GM18507 (cell line): ENCODE measurements around the gene PRR20B.
"Not testable (repeated sequence)": the region's sequence is repeated elsewhere in the genome, so short reads cannot be mapped to it uniquely, and the experiment has no call there.

Experiments used
- DNase-seq: peaks from one replicate; pipeline ENCODE4 v3.0.0; 2011; ENCODE audit warnings: low read depth; ENCODE audit not compliant: insufficient read length; ENCODE audit errors: extremely low spot score
- FAIRE-seq: peaks from 2 replicates; lab custom pipeline; 2011; peaks lifted over from hg19 to GRCh38; lab: Jason Lieb, UNC

Gene PRR20B

DNA sequence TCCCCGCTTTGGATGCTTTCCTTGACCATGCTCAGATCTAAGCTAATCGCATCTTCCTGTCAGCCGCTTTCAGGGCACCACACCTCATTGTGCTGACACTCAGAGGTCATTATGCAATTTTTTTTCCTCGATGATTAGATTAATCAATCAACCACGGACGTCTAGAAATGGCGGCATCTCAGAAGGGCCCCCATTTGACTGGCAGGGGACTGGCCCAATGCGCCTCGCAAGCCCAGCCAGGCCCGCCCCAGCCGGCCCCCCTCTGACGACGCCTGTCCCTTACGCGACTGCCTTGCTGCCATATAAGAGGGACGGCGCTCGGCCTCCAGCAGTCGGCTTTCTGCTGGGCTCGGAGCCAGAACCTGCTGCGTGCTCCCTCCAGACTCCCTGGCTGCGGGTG lies at the start of gene PRR20B:
Gene PRR20B (plus strand): TSS at position 301 of the 400 bp plus-strand sequence. CDS start 387 bp downstream, outside the sequence.
- FAIRE-seq, DNase-seq: not testable (repeated sequence)

GRCh38 chr13:57114945-57115344 lies 32.3 kb upstream of the PRR20B start:
- FAIRE-seq (no peak), DNase-seq (no peak)

DNA sequence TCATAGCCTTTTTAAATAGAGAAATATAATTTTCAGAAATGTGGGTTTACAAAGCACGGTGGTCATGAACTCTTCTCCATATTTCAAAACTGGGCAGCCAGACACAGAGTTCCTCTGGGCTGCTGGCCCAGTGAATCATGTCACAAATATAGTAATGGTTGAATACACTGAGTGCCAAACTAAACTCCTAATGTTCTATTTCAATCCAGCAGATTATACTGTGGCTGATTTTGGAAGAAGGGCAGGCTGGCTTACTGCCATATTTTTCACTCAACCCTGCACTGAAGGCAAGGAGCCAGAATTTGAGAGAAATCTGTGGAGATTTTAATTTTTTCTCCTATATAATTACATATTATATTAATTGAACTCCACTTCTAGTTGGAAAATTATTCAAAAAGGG lies 23.6 kb upstream of the PRR20B start:
- no peak for FAIRE-seq
- DNase-seq = no peak

GRCh38 chr13:57128909-57129308 lies 18.4 kb upstream of the PRR20B start:
- FAIRE-seq (no peak), DNase-seq (no peak)

DNA sequence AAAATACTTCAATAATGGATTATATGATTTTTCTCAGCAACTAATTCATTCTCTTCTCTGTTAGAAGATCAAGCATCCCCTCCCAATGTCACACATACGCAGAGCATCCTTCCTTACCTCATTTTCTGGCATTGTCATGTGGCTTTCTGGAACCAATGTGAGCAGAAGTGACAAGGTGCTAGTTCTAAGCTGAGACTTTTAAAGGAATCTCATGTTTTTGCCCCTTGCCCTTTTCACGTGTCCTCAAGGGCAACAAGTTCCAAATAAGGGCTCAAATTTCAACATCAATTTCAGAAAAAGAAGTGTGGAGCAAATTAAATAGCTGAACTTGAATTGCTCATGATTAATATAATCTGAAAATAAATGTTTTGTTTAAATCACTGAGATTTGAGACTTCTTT lies 11.2 kb upstream of the PRR20B start:
- FAIRE-seq = no peak
- no peak for DNase-seq

- DNase-seq (no peak), FAIRE-seq (no peak)
Measured at GRCh38 chr13:57137585-57137984, 9.7 kb upstream of the PRR20B start.

DNA sequence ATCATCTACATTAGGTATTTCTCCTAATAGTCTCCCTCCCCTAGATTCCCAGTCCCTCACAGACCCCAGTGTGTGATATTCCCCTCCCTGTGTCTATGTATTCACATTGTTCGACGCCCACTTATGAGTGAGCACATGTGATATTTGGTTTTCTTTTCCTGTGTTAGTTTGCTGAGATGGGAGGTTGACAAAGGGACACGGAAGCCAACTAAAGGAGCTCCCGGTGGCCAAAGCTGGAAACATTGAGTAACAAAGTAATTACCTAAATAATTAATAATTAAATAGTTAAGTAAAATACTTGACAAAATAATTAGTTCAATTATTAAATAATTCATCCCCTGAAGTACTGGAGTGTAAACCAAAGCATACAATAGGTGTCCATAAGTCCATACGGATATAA lies 8.3 kb upstream of the PRR20B start:
- DNase-seq (no peak), FAIRE-seq (no peak)

DNA sequence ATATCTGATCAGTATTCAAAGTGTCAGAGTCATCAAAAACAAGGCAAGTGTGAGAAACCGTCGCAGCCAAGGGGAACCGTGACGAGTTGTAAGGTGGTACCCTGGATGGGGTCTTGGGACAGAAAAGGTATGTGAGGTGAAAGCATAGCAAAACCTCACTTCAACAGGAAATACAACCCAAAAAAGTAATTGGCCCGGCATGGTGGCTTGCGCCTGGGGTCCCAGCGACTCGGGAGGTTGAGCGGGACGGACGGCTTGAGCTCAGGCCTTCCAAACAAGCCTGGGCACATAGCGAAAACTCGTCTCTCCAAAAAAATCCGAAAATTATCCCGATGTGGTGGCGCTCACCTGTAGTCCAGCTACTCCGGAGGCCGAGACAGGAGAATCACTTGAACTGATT lies 7.5 kb upstream of the PRR20B start:
- FAIRE-seq = not testable (repeated sequence)

GRCh38 chr13:57140235-57140968 lies 6.9 kb upstream of the PRR20B start, which contains the start of gene PRR20A:
TSS of gene PRR20A (plus strand) at chr13:57140918. CDS start at chr13:57141305, 387 bp downstream.
- not testable (repeated sequence) for FAIRE-seq, DNase-seq

More for the DNA sequence above, 7.5 kb upstream of the PRR20B start:
- not testable (repeated sequence) for DNase-seq

DNA sequence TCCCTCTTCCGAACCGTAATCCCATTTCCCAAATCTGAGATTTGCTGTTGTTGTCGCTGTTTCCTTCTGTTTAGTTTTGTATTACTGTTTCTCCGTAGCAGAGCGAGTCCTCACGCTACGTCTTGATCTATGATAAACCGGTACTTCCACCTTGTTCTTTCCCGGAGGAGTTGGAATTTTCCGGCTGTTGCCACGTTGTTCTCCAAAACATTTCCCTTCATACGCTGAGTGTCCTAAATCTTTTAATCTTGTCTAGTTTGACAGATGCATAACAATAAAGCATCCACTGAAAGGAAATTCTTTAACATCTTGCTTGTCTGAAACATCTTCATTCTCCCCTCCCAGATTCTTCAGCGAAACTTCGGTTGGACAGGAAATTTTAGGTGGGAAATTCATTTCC lies 818 bp downstream of the PRR20B start:
- not testable (repeated sequence) for FAIRE-seq, DNase-seq

GRCh38 chr13:57153761-57154160 lies 6.5 kb downstream of the PRR20B start, which contains the start of gene PRR20C:
TSS of gene PRR20C (plus strand) at chr13:57154061. CDS start at chr13:57154448, 387 bp downstream.
- not testable (repeated sequence) for FAIRE-seq, DNase-seq

GRCh38 chr13:57160332-57160731 lies 13.0 kb downstream of the PRR20B start, which contains the start of gene PRR20D:
TSS of gene PRR20D (plus strand) at chr13:57160632. CDS start at chr13:57161019, 387 bp downstream.
- DNase-seq, FAIRE-seq: not testable (repeated sequence)

GRCh38 chr13:57166897-57167296 lies 19.6 kb downstream of the PRR20B start, which contains the start of gene PRR20E:
TSS of gene PRR20E (plus strand) at chr13:57167197. CDS start at chr13:57167584, 387 bp downstream.
- DNase-seq, FAIRE-seq: not testable (repeated sequence)

GRCh38 chr13:57191667-57192066 lies 44.4 kb downstream of the PRR20B start:
- FAIRE-seq (no peak), DNase-seq (no peak)
